ENCODE measurements around the gene INSR.
"Not testable (repeated sequence)": the region's sequence is repeated elsewhere in the genome, so short reads cannot be mapped to it uniquely, and the experiment has no call there.

Gene INSR

DNA sequence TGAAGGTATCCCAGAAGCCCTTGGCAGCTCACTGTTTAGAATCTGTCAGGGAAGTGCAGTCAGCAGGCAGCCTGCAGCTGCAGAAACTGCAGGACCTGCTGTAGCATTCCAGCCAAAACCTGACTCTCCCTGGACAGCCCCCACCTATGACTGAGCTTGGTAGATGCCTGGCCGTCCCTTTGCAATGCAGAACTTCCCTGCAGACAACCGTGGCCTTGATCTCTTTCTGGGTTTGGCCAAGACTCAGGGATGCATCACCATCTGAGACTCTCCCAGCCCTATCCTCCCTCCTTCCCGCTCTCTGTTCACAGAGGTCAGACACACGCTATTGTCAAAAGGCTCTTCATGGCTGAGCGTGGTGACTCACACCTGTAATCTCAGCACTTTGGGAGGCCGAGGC is 125.3 kb downstream of the INSR start:
- H3K4me3 ChIP-seq (ENCODE audit: extremely low read depth, insufficient read depth, low read length, poor library complexity, severe bottlenecking): no peak overlapping the region
- no peak overlapping the region for H3K27ac ChIP-seq (ENCODE audit: low read depth, low read length, severe bottlenecking)
- peaks cover 12% of the 10 kb centered on the region for H3K9me3 ChIP-seq (ENCODE audit: control insufficient read depth, low read length)
- WGBS, 2 experiments (ENCODE audit: insufficient coverage in 2 of 2): 83 to 97% methylated on average over 3 to 6 of the region's 6 CpGs
- H3K36me3 ChIP-seq (ENCODE audit: control insufficient read depth, insufficient read depth, low read length): peaks cover 26% of the 10 kb centered on the region
- H3K4me1 ChIP-seq (ENCODE audit: control insufficient read depth, insufficient read depth, low read length, poor library complexity, severe bottlenecking): no peaks in the 10 kb centered on the region

- Histone ChIP-seq H3K4me1 (ENCODE audit: control insufficient read depth, insufficient read depth, low read length, poor library complexity, severe bottlenecking) (no peaks in the 10 kb centered on the region), H3K9me3 (ENCODE audit: control insufficient read depth, low read length) (no peaks in the 10 kb centered on the region), H3K27ac (ENCODE audit: low read depth, low read length, severe bottlenecking) (no peak overlapping the region), H3K4me3 (ENCODE audit: extremely low read depth, insufficient read depth, low read length, poor library complexity, severe bottlenecking) (no peak overlapping the region), H3K36me3 (ENCODE audit: control insufficient read depth, insufficient read depth, low read length) (peaks cover 17% of the 10 kb centered on the region)
- WGBS, 2 experiments (ENCODE audit: insufficient coverage in 2 of 2): 100% methylated on average over 2 of the region's 4 CpGs
Measured at GRCh38 chr19:7161292-7161691, 132.9 kb downstream of the INSR start.

DNA sequence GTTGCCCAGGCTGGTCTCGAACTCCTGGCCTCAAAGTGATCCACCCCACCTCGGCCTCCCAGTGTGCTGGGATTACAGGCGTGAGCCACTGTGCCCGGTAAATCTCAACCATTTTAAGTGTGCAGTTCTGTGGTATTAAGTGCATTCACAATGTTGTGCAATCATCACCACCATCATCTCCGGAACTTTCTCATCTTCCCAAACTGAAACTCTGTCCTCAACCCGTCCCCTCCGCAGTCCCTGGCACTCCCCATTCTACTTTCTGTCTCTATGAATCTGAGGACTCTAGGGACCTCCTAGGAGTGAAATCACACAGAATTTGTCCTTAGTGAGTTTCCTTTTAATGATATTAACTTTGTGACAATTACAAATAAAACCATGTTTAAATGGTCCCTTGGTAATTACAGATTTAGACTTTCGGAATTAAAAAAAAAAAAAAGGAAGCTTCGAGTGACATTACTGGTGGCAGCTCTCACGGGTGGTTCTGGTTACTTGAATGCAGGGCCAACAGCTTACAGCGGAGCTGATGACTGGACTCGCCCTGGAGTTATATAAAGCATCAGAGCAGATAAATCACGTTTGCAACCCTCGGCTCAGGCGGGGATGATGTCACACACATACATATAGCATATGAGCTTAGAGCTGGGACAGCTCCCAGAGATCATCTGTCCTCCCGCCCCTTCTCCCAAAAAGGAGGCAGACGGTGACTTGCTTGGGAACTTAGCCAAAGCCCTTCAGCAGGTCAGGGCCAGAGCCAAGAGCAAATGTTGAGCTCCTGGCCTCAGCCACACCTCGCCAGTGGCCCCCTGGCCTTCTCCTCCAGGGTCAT is 134.9 kb downstream of the INSR start:
- WGBS, 2 experiments (ENCODE audit: insufficient coverage in 2 of 2): 91 to 92% methylated on average over 14 to 15 of the region's 18 CpGs
- no peak overlapping the region for H3K27ac ChIP-seq (ENCODE audit: low read depth, low read length, severe bottlenecking)
- H3K9me3 ChIP-seq (ENCODE audit: control insufficient read depth, low read length): no peaks in the 10 kb centered on the region
- peaks cover 14% of the 10 kb centered on the region for H3K36me3 ChIP-seq (ENCODE audit: control insufficient read depth, insufficient read depth, low read length)
- no peaks in the 10 kb centered on the region for H3K4me1 ChIP-seq (ENCODE audit: control insufficient read depth, insufficient read depth, low read length, poor library complexity, severe bottlenecking)
- H3K4me3 ChIP-seq (ENCODE audit: extremely low read depth, insufficient read depth, low read length, poor library complexity, severe bottlenecking): no peak overlapping the region

GRCh38 chr19:7153022-7153421 is 141.2 kb downstream of the INSR start:
- H3K27ac ChIP-seq (ENCODE audit: low read depth, low read length, severe bottlenecking): no peak overlapping the region
- no peaks in the 10 kb centered on the region for H3K36me3 ChIP-seq (ENCODE audit: control insufficient read depth, insufficient read depth, low read length)
- WGBS, 2 experiments (ENCODE audit: insufficient coverage in 2 of 2): 68 to 85% methylated on average over 2 to 4 of the region's 5 CpGs
- no peaks in the 10 kb centered on the region for H3K9me3 ChIP-seq (ENCODE audit: control insufficient read depth, low read length)
- no peak overlapping the region for H3K4me3 ChIP-seq (ENCODE audit: extremely low read depth, insufficient read depth, low read length, poor library complexity, severe bottlenecking)
- no peaks in the 10 kb centered on the region for H3K4me1 ChIP-seq (ENCODE audit: control insufficient read depth, insufficient read depth, low read length, poor library complexity, severe bottlenecking)

- Histone ChIP-seq H3K4me1 (ENCODE audit: control insufficient read depth, insufficient read depth, low read length, poor library complexity, severe bottlenecking) (no peaks in the 10 kb centered on the region), H3K9me3 (ENCODE audit: control insufficient read depth, low read length) (no peaks in the 10 kb centered on the region), H3K27ac (ENCODE audit: low read depth, low read length, severe bottlenecking) (no peak overlapping the region), H3K36me3 (ENCODE audit: control insufficient read depth, insufficient read depth, low read length) (no peaks in the 10 kb centered on the region), H3K4me3 (ENCODE audit: extremely low read depth, insufficient read depth, low read length, poor library complexity, severe bottlenecking) (no peak overlapping the region)
- WGBS, 2 experiments (ENCODE audit: insufficient coverage in 2 of 2): 81 to 86% methylated on average over 6 to 10 of the region's 13 CpGs
Measured at GRCh38 chr19:7152568-7152967, 141.6 kb downstream of the INSR start.

DNA sequence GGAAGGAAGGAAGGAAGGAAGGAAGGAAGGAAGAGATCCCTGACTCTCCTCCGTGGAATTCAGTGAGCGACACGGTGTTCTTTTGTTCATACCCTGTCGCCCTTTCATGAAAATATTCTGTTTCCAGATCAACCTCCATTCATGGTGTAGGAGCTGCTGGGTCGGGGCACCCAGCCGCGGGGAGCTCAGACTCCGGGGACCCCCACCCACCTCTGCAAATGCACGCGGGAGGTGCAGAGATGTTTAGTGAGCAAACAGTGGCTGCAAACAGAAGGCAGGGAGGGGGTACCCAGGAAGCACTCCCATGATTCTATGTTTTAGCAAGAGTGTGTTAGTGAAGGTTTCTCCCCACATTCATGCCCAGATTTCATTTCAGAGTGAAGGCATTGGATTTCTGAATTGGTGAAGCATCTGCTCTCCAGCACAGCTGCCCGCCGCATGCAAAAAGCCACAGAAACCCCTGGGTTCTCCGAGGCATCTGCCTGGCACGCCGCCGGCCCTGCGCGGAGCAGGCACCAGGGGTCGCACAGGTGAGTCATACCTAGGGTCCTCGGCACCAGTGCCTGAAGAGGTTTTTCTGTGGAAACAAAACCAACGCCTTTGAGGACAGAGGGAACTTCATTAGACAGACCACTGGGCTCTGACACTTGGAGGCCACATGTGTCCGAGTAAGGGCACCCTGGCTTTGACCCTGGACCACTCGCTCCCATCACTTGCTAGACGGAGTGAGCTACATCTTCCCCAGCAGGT is 144.1 kb downstream of the INSR start:
- Histone ChIP-seq H3K4me3 (ENCODE audit: extremely low read depth, insufficient read depth, low read length, poor library complexity, severe bottlenecking) (no peak overlapping the region), H3K4me1 (ENCODE audit: control insufficient read depth, insufficient read depth, low read length, poor library complexity, severe bottlenecking) (no peaks in the 10 kb centered on the region), H3K27ac (ENCODE audit: low read depth, low read length, severe bottlenecking) (no peak overlapping the region), H3K9me3 (ENCODE audit: control insufficient read depth, low read length) (no peaks in the 10 kb centered on the region), H3K36me3 (ENCODE audit: control insufficient read depth, insufficient read depth, low read length) (no peaks in the 10 kb centered on the region)
- 93% methylated on average over 22 of the region's 24 CpGs for WGBS, 2 experiments (ENCODE audit: insufficient coverage in 2 of 2)

GRCh38 chr19:7147119-7147675 is 147.0 kb downstream of the INSR start:
- WGBS, 2 experiments (ENCODE audit: insufficient coverage in 2 of 2): 84 to 96% methylated on average over 2 to 5 of the region's 10 CpGs
- H3K27ac ChIP-seq (ENCODE audit: low read depth, low read length, severe bottlenecking); H3K4me1 ChIP-seq (ENCODE audit: control insufficient read depth, insufficient read depth, low read length, poor library complexity, severe bottlenecking): not testable (repeated sequence)

DNA sequence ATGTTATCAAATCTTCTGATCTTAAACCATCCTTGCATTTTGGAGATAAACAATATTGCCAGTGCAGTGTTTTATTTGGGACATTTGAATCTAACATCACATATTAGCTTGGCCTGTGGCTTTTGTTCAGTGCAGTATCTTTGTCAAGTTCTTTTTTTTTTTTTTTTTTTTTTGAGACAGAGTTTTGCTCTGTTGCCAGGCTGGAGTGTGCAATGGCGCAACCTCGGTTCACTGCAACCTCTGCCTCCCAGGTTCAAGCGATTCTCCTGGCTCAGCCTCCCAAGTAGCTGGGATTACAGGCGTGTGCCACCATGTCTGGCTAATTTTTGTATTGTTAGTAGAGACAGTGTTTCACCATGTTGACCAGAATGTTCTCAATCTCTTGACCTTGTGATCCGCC is 148.1 kb downstream of the INSR start:
- not testable (repeated sequence) for H3K4me3 ChIP-seq (ENCODE audit: extremely low read depth, insufficient read depth, low read length, poor library complexity, severe bottlenecking); H3K4me1 ChIP-seq (ENCODE audit: control insufficient read depth, insufficient read depth, low read length, poor library complexity, severe bottlenecking); H3K9me3 ChIP-seq (ENCODE audit: control insufficient read depth, low read length); H3K27ac ChIP-seq (ENCODE audit: low read depth, low read length, severe bottlenecking)
- H3K36me3 ChIP-seq (ENCODE audit: control insufficient read depth, insufficient read depth, low read length): peaks cover 15% of the 10 kb centered on the region
- 85 to 93% methylated on average over 4 of the region's 5 CpGs for WGBS, 2 experiments (ENCODE audit: insufficient coverage in 2 of 2)

More at GRCh38 chr19:7147119-7147675, 147.0 kb downstream of the INSR start:
- H3K9me3 ChIP-seq (ENCODE audit: control insufficient read depth, low read length); H3K4me3 ChIP-seq (ENCODE audit: extremely low read depth, insufficient read depth, low read length, poor library complexity, severe bottlenecking); H3K36me3 ChIP-seq (ENCODE audit: control insufficient read depth, insufficient read depth, low read length): not testable (repeated sequence)

DNA sequence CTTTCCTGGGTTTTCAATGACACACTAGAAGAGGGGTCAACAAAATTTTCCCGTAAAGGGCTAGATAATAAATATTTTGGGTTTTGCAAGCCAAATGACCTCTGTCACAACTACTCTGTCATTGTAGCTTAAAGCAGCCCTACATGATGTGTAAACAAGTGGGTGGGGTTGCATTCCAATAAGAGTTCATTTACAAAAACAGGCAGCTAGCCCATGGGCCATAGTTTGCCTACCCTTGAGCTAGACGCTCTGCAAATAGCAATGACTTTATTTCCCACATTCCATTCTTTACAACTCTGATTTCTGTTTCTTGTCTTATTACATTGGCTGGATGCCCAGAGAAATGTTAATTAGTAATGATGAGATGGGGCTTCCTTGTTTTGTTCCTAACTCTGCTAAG is 148.7 kb downstream of the INSR start:
- Histone ChIP-seq H3K36me3 (ENCODE audit: control insufficient read depth, insufficient read depth, low read length) (peaks cover 15% of the 10 kb centered on the region), H3K4me3 (ENCODE audit: extremely low read depth, insufficient read depth, low read length, poor library complexity, severe bottlenecking) (no peak overlapping the region), H3K27ac (ENCODE audit: low read depth, low read length, severe bottlenecking) (no peak overlapping the region), H3K4me1 (ENCODE audit: control insufficient read depth, insufficient read depth, low read length, poor library complexity, severe bottlenecking) (no peaks in the 10 kb centered on the region), H3K9me3 (ENCODE audit: control insufficient read depth, low read length) (no peaks in the 10 kb centered on the region)
- 80% methylated on average over 1 of the region's 2 CpGs; no CpG with 5 or more reads in 1 of the 2 experiments for WGBS, 2 experiments (ENCODE audit: insufficient coverage in 2 of 2)

- Histone ChIP-seq H3K27ac (ENCODE audit: low read depth, low read length, severe bottlenecking) (no peak overlapping the region), H3K9me3 (ENCODE audit: control insufficient read depth, low read length) (no peaks in the 10 kb centered on the region), H3K4me1 (ENCODE audit: control insufficient read depth, insufficient read depth, low read length, poor library complexity, severe bottlenecking) (no peaks in the 10 kb centered on the region), H3K4me3 (ENCODE audit: extremely low read depth, insufficient read depth, low read length, poor library complexity, severe bottlenecking) (no peak overlapping the region), H3K36me3 (ENCODE audit: control insufficient read depth, insufficient read depth, low read length) (peaks cover 26% of the 10 kb centered on the region)
- 96 to 98% methylated on average over 17 to 20 of the region's 22 CpGs for WGBS, 2 experiments (ENCODE audit: insufficient coverage in 2 of 2)
Measured at GRCh38 chr19:7142771-7143170, 151.4 kb downstream of the INSR start.
